Measurements from ENCODE around the gene SEMA4D.

- TF ChIP-seq CTCF (IDR thresholded peaks at IDR 0.05) = no peak
- TF ChIP-seq EP300 (IDR thresholded peaks at IDR 0.05) = no peak
- TF ChIP-seq POLR2A (IDR thresholded peaks at IDR 0.05) = no peak
Measured at GRCh38 chr9:89535461-89535860, 37.5 kb upstream of the SEMA4D start.
